HepG2 (cell line): ENCODE measurements around the gene CNTD1. TPM values are rescaled to one million over a fixed set of nuclear protein-coding genes. Genes with fewer than 3 reads are reported as not detected.

Source experiments
- AKAP8 ChIP-seq: sonication (generic); formaldehyde crosslinking; IDR thresholded peaks from 2 replicates; pipeline ENCODE4 v1.5.1; 2020; ENCODE audit warnings: mild to moderate bottlenecking, missing genetic modification reagents
- CENPT ChIP-seq: sonication (generic); formaldehyde crosslinking; IDR thresholded peaks from 2 replicates; pipeline ENCODE4 v1.8.0; 2022; ENCODE audit warnings: low read depth, mild to moderate bottlenecking, moderate library complexity, missing genetic modification reagents
- DNMT3B ChIP-seq: conservative IDR thresholded peaks from 2 replicates; pipeline ENCODE4 v1.6.1; 2016; ENCODE audit warnings: missing biosample characterization, control low read depth
- IKZF5 ChIP-seq: IDR thresholded peaks from 2 replicates; pipeline ENCODE4 v1.6.1; 2018; ENCODE audit warnings: missing genetic modification reagents, mild to moderate bottlenecking, missing compliant biosample characterization
- MEF2D ChIP-seq: sonication (generic); formaldehyde crosslinking; IDR thresholded peaks from 2 replicates; pipeline ENCODE4 v1.5.1; 2020; ENCODE audit warnings: mild to moderate bottlenecking, missing genetic modification reagents
- MTF2 ChIP-seq: sonication (generic); formaldehyde crosslinking; IDR thresholded peaks from 2 replicates; pipeline ENCODE4 v1.5.0; 2020; ENCODE audit warnings: missing genetic modification reagents, borderline replicate concordance
- YY1 ChIP-seq: IDR thresholded peaks from 2 replicates; pipeline ENCODE4 v1.6.1; 2011; ENCODE audit warnings: low read length, low read depth, moderate library complexity, mild to moderate bottlenecking; ENCODE audit not compliant: insufficient read depth, insufficient replicate concordance
- ZBTB10 ChIP-seq: sonication (generic); formaldehyde crosslinking; IDR thresholded peaks from 2 replicates; pipeline ENCODE4 v1.4.0; 2020; ENCODE audit warnings: missing genetic modification reagents, borderline replicate concordance
- ZBTB42 ChIP-seq: sonication (generic); formaldehyde crosslinking; IDR thresholded peaks from 2 replicates; pipeline ENCODE4 v1.5.0; 2020; ENCODE audit warnings: mild to moderate bottlenecking, missing genetic modification reagents
- ZBTB7B ChIP-seq: sonication (generic); formaldehyde crosslinking; IDR thresholded peaks from 2 replicates; pipeline ENCODE4 v1.4.0; 2020; ENCODE audit warnings: missing genetic modification reagents
- ZFP41 ChIP-seq: sonication (generic); formaldehyde crosslinking; IDR thresholded peaks from 2 replicates; pipeline ENCODE4 v1.4.0; 2020; ENCODE audit warnings: mild to moderate bottlenecking, missing genetic modification reagents, borderline replicate concordance
- ZNF124 ChIP-seq: sonication (generic); formaldehyde crosslinking; IDR thresholded peaks from 2 replicates; pipeline ENCODE4 v1.4.0; 2020; ENCODE audit warnings: missing genetic modification reagents
- ZNF333 ChIP-seq: sonication (generic); formaldehyde crosslinking; IDR thresholded peaks from 2 replicates; pipeline ENCODE4 v1.4.0; 2020; ENCODE audit warnings: mild to moderate bottlenecking, missing genetic modification reagents, borderline replicate concordance
- ZNF343 ChIP-seq: sonication (generic); formaldehyde crosslinking; IDR thresholded peaks from 2 replicates; pipeline ENCODE4 v1.4.0; 2020; ENCODE audit warnings: mild to moderate bottlenecking, missing genetic modification reagents
- ZNF468 ChIP-seq: sonication (generic); formaldehyde crosslinking; IDR thresholded peaks from 2 replicates; pipeline ENCODE4 v1.8.0; 2022; ENCODE audit warnings: mild to moderate bottlenecking, moderate library complexity, missing genetic modification reagents
- ZNF678 ChIP-seq: sonication (generic); formaldehyde crosslinking; IDR thresholded peaks from 2 replicates; pipeline ENCODE4 v1.4.0; 2020; ENCODE audit warnings: mild to moderate bottlenecking, missing genetic modification reagents
- polyA plus RNA-seq, 8 experiments: library from polyadenylated mRNA; depleted of rRNA in 3 of 8; stranded (reverse) in 7 of 8; unstranded in 1 of 8; fragments of >200 nt; fragmentation: Illumina TruSeq in 4 of 8; extraction: Trizol in 4 of 8; gene quantifications; 2 replicates each; pipeline versions ENCODE4 v1.2.1 to v1.2.3, GENCODE V29; 2011 to 2016; ENCODE audit warnings: low read depth in 4 of 8, missing spikeins in 1 of 8, mixed read lengths in 1 of 8; ENCODE audit not compliant: insufficient read depth in 1 of 8
- total RNA-seq, 5 experiments: library from RNA; depleted of rRNA; stranded (reverse); fragments of >200 nt; fragmentation: Illumina TruSeq; extraction: Trizol; gene quantifications; 2 replicates each; pipeline ENCODE4 v1.2.3, GENCODE V29; 2016; ENCODE audit warnings: low read depth in 1 of 5
- TF ChIP-seq, protein P1 (sequence below): fragments of 450-650 bp; IDR thresholded peaks from 2 replicates; pipeline ENCODE4 v1.6.1; 2017
- TF ChIP-seq, protein P2 (sequence below): sonication (generic); formaldehyde crosslinking; IDR thresholded peaks from 2 replicates; pipeline ENCODE4 v1.8.1; 2023; ENCODE audit warnings: mild to moderate bottlenecking, inconsistent platforms, moderate library complexity, missing genetic modification reagents, borderline replicate concordance
- TF ChIP-seq, protein P3 (sequence below): sonication (generic); formaldehyde crosslinking; IDR thresholded peaks from 2 replicates; pipeline ENCODE4 v1.4.0; 2020; ENCODE audit warnings: mild to moderate bottlenecking, missing genetic modification reagents

CNTD1 gene
- total and polyA plus RNA-seq, 2 of the 13 experiments (the other 11 are each of a cell fraction or from before 2014, with no cell fraction given): 0.11 to 0.15 TPM

- TF ChIP-seq CENPT (CRISPR knock-in tag) (peak; percentile 42; the same call in 1 of the 2 replicates), AKAP8 (CRISPR knock-in tag) (no peak), IKZF5 (no peak), MTF2 (CRISPR knock-in tag) (peak; percentile 60; the same call in 1 of the 2 replicates), ZFP41 (no peak), ZBTB10 (CRISPR knock-in tag) (peak; percentile 58; the same call in 1 of the 2 replicates), ZNF124 (CRISPR knock-in tag) (no peak), ZNF678 (CRISPR knock-in tag) (0 out of 2 replicates have a peak, but pooled peaks have one; percentile 19), ZNF343 (CRISPR knock-in tag) (no peak), MEF2D (0 out of 2 replicates have a peak, but pooled peaks have one; percentile 56), YY1 (peak; percentile 22), ZNF333 (CRISPR knock-in tag) (no peak), ZNF468 (CRISPR knock-in tag) (peak; percentile 56; the same call in 1 of the 2 replicates), DNMT3B (CRISPR knock-in tag) (no peak), ZBTB7B (peak; percentile 26; the same call in 1 of the 2 replicates), ZBTB42 (CRISPR knock-in tag) (0 out of 2 replicates have a peak, but pooled peaks have one; percentile 11)
- TF ChIP-seq, protein P1, sequence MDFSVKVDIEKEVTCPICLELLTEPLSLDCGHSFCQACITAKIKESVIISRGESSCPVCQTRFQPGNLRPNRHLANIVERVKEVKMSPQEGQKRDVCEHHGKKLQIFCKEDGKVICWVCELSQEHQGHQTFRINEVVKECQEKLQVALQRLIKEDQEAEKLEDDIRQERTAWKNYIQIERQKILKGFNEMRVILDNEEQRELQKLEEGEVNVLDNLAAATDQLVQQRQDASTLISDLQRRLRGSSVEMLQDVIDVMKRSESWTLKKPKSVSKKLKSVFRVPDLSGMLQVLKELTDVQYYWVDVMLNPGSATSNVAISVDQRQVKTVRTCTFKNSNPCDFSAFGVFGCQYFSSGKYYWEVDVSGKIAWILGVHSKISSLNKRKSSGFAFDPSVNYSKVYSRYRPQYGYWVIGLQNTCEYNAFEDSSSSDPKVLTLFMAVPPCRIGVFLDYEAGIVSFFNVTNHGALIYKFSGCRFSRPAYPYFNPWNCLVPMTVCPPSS: no peak
- TF ChIP-seq, protein P2, sequence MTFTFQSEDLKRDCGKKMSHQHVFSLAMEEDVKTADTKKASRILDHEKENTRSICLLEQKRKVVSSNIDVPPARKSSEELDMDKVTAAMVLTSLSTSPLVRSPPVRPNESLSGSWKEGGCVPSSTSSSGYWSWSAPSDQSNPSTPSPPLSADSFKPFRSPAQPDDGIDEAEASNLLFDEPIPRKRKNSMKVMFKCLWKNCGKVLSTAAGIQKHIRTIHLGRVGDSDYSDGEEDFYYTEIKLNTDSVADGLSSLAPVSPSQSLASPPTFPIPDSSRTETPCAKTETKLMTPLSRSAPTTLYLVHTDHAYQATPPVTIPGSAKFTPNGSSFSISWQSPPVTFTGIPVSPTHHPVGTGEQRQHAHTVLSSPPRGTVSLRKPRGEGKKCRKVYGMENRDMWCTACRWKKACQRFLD (CRISPR knock-in tag): no peak
- TF ChIP-seq, protein P3, sequence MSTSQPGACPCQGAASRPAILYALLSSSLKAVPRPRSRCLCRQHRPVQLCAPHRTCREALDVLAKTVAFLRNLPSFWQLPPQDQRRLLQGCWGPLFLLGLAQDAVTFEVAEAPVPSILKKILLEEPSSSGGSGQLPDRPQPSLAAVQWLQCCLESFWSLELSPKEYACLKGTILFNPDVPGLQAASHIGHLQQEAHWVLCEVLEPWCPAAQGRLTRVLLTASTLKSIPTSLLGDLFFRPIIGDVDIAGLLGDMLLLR: peak; percentile 52; the same call in 1 of the 2 replicates
These were observed 37.7 kb upstream of the CNTD1 start, which contains the start of gene RAMP2 (continued) for GRCh38 chr17:42760652-42761581.
